Measurements from ENCODE around the gene LMX1B. TPM values are rescaled to one million over a fixed set of nuclear protein-coding genes. Genes with fewer than 3 reads are reported as not detected.

Gene LMX1B
- polyA plus RNA-seq, 3 donors: 16.0 to 18.1 (median 17.0) TPM

DNA sequence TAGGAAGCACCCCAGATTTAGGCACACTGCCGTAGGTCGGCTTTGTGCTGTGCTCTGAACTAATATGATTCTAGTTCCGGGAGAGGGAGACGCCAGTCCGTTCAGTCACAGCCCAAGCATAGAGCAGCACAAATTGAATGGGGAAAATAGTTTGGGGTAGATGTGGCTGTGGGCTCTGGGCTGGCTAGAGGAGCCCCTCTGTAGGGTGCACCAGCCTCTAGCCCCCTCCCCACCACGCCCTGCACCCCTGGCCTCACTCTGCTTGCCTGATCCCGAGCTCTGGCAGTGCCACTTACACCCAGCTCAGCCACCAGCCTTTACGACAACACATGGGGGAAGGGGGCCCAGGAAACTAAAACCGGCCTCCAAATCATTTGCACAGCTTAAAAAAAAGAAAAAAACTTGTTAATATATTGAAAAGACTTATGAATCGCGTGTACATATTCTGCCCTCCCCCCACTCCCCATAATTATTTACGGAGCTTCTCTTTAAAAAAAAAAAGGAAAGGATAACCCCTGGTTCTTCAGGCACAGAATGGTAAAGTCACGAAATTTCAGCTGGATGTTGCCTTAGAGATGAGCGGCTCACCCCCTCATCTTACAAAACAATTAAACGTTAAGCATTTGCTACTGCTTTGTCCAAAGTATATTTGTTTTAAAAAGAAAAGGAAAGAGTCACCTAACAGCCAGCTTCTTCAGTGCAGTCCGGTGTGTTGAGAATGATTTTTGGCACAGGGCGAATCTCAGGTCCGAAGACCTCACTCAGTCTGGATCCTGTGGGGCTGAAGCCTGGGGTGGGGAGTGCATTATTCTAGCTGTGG, 3.5 kb downstream of the LMX1B start:
- DNase-seq (ENCODE audit: low read depth in 3 of 3, low spot score in 2 of 3): no peak

DNA sequence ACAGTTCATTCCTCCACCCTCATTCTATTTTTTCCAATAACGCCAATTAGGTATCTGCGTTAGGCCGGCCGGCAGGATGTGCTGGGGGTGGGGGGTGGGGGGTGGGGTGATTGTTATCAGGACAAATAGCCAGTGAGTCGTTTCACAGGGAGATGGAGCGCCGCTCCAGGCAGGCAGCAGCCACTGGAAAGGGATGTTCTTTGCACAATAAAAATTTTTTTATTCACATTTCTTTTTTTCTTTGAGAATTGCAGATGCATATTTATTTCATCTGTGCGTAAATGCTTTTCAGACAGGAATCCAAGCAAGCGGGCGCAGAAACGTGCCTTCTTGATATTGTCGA, 4.1 kb downstream of the LMX1B start:
- no peak for DNase-seq (ENCODE audit: low read depth in 3 of 3, low spot score in 2 of 3)

DNA sequence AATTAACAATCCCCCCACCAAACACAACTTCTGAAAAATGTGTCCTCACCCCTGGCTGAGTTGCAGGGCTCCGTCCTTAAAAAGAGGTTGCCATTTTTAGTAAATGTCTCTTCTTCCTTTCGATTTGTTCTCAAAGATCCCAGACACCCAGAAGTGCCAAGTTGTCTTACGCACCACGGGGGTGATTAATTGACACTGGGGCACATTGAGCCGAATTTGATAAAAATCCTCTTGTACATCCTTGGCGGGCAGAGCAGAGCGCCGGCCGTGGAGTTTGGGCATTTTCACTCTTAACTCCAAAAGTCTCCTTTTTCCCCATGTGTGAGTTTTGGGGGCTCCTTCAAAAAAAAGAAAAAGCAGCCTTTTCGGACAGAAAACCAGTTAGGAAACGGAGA, 4.5 kb downstream of the LMX1B start:
- no peak for DNase-seq (ENCODE audit: low read depth in 3 of 3, low spot score in 2 of 3)

DNA sequence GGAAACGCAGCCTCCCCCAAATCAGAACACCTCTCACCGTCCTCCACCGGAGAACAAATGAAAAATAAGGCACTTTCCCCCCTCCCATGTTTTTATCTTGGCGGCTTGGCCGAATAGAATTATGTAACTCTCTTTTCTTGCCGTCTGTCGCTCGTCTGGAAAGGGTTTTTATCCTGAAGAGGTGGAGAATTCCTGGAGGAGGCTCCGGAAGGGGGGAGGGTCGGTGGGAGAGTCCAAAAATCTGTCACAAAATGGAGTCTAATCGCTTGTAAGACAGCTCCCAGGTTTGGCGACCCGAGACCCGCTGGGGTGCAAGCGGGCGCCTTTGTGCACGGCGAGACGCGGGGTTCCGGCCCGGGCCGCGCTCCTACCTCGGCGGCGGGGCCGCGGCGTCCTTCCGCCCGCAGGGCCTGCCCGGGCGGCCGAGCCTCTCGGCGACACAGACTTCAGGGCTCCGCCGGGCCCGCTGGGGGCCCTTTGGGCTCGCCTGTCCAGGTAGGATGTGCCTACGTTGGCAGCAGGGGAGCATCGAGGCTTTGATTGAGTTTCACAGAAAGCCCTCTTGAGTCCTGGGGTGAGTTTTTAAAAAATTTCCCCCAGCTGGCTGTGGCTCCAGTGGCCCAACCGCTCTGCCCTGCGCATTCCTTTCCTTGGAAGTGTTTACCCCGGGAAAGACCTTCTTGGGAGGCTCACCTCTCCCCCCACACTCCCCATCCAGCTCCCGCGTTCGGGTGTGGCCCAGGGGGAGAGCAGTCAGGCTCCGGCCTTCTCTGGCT, 5.0 kb downstream of the LMX1B start:
- DNase-seq (ENCODE audit: low read depth in 3 of 3, low spot score in 2 of 3): no peak

DNA sequence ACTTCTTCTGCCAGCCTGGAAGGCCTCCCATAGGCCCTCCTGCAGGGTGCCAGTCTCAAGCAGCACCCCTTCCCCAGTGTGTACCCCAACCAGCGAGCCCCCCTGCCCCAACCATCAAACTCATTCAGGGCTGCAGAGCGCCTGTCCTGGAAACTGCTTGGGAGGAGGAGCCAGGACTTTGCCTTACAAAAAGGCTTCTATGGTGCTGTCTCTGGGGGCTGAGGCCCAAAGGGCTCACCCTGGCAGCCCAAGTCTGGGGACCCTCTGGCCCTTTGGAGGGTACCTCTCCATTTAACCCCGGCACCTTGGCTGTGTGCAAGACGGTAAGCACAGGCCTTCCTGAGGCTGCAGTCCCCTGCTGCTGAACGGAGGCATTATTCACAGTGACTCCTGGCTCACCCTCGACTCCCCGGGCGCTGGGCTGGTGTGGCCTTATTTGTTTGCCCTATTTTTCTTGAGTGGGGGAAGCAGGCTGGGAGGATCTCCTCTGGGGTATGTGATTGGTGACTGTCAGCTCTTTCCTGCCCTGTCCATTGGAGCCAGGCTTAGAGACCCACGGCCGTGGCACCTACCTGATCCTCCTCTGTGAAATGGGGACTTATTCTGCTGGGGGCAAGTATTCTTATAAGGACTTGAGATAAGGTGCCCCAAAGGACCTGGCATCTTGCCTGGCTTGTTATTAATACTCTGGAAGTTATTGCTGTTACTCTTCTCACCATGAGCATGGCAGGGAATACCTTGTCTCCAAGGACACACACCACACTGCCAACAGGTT, 5.8 kb downstream of the LMX1B start:
- DNase-seq (ENCODE audit: low read depth in 3 of 3, low spot score in 2 of 3): no peak

DNA sequence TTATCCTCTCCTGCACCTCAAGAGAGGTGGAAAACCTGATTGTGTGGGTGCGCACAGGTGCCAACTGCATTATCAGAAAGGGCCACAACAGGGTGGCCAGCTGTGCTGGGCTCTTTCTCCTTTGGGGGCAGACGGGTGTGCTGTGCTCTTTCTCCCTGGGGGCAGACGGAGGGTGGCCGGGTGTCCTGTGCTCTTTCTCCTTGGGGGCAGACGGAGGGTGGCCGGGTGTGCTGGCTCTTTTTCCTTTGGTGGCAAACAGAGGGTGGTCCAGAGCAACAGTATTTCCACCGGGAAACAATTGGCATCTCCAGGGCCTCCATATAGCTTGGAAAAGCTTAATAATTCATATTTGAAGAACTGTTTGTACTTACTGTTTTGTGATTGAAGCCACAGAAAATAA, 6.8 kb downstream of the LMX1B start:
- DNase-seq (ENCODE audit: low read depth in 3 of 3, low spot score in 2 of 3): no peak

DNA sequence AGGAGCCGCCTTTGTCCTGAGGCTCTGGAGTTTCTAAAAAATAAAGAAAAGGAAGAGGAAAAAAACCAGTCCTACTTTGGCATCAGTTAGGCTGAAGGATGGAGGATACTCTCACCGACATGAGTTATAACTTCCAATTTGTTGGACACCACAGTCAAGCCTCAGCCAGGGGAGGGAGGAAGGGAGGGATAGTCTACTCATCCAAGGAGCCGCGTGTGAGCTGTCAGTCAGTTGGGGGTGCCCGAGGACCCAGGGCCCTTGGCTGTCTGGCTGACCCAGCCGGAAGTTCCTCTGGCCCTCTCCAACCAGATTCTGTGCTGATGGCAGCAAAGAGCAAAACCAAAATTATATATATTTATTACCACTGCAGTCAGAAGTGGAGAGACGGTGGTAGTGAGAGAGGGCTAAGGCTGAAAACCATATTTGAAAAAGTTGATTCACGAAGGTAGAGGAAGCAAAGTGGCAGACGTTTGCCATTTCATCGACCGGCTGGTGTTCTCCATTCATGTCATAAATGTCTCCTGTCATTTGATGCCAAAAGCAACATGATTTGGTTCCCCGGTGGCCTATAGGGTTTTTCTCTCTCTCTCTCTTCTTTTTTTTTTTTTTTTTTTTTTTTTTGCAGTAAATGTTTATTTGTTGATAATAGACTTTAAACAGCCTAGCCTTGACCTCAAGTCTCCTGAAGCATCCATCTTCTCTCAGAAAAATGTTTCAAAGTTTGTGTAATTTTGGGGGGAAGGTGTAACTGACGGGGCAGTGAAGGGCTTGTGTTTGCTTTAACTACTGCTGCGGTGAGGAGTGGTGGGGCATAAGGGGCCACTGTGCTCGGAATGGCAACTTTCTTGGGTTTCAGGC, 7.6 kb downstream of the LMX1B start:
- no peak for DNase-seq (ENCODE audit: low read depth in 3 of 3, low spot score in 2 of 3)

DNA sequence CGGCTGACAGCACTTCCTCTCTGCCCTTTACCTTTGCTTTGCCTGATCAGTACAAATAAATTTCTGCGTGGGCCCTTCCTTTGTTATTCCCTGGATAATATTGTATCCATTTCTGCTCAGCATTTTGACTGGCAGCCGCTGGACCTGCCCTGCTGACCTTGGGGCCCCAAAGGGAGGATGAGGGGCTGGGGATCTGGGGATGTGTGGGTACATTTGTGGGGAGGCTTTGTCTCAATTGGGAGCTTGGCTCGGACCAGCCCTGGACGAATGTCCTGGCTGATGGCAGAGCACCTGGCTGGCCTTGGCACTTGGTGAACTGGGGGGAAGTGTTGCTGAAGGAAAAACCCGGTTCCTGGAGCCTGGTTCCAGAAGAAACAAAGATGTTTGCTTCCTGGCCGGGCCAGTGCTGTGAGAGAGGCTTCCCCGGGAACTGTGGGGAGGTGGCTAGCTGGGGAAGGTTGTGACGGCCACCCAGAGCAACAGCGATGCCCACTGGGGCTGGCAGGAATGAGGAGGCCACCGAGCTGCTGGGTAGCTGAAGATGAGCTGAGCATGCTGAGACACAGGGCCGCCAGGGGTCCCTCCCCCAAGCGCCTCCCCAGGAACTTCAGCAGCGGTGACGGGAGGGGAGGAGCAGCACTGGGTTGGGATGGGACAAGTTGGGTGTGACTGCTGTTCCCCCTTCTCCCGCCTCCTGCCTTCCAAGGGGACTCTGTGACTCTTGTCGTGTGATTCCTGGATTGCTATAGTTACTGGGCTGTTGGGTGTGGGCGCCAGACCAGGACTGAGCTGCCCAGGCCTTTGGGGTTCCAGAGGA, 8.4 kb downstream of the LMX1B start:
- no peak for DNase-seq (ENCODE audit: low read depth in 3 of 3, low spot score in 2 of 3)

DNA sequence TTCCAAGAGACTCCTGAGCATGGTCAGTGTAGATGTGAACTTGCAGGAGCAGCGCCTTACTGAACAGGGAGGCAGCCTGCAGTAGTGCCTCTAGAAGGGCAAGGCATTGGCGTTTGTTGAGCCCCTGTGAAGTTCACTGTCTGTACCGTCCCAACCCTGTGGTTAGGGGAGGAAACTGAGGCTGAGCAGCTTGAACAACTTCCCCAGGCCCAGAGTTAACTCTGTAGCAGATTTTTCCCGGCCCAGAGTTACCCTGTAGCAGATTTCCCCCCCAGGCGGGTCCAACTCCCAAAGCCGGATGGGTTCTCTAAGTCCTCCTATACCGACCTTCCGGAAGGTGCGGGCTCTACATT, 9.6 kb downstream of the LMX1B start:
- DNase-seq (ENCODE audit: low read depth in 3 of 3, low spot score in 2 of 3): no peak

DNA sequence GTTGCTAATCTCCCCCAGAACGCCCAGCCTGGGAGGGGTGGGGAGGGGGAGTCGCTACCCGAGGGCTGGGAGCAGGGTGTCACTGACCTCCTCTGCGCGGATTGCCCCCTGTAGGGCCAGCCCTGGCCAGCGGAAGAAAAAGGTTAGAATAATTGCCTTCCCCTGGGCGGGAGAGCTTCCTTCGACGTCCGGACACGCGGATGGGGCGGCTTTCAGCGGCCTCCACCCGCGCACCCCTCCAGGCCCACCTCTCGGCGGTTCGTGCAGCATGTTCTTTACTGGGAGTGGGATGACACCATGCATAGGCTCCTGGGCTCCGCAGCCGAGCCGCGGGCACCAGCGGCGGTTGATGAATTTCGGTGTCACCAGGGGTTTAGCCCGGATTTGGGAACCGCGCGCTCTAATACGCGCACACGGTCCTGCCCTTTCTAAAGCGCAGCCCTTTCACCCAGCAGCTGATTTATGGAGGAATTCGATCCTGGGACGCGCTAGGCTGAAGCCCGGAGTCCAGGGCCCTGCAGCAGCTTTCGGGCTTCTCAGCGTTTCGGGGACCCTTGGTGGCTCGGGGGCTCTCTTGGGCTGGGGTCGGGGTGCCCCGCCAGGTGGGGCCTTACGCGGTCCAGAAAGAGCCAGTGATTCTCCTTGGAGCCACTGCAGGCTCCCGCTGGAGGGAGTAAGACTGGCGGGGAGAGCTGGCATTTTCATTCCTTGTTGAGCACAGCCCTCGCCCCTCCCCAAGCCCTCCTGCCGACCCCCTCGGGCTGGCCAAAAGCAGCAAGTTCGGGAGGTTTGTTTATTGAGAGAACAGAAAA, 10.1 kb downstream of the LMX1B start:
- no peak for DNase-seq (ENCODE audit: low read depth in 3 of 3, low spot score in 2 of 3)

DNA sequence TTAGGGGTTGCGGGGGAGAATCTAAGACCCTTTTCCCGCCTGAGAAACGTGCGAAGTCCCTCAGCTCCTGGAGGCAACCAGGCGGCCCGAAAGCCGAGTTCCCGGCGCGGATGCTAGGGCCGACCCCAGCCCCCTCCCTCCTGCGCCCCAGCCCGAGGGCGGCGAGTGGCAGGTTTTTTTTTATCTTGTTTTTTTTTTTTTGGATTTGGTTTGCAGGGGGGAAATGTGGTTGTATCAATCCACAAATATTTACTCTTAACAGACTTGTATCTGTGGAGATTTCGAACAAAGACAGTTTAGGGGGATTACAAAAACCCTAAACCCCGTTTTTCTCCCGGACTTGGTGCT, 10.7 kb downstream of the LMX1B start:
- DNase-seq (ENCODE audit: low read depth in 3 of 3, low spot score in 2 of 3): no peak

DNA sequence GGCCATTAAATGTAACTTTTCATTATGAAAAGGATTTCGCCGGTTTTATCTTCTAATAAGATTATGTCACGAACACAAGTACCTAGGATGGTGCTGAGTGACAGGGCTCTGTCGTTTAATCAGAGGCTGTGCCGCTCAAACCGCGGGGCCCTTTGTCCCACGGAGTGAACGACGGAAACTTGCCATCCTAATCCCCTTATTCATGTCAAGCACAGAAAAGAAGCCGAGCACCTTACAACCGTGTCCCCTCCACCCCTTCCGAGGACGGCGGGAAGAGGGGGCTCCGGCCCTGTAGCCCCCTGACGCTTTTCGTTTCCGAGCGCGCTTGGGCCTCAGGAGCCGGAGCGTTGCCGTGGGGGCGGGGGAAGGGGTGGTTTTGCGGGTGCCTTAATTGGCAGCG, 11.2 kb downstream of the LMX1B start:
- no peak for DNase-seq (ENCODE audit: low read depth in 3 of 3, low spot score in 2 of 3)

DNA sequence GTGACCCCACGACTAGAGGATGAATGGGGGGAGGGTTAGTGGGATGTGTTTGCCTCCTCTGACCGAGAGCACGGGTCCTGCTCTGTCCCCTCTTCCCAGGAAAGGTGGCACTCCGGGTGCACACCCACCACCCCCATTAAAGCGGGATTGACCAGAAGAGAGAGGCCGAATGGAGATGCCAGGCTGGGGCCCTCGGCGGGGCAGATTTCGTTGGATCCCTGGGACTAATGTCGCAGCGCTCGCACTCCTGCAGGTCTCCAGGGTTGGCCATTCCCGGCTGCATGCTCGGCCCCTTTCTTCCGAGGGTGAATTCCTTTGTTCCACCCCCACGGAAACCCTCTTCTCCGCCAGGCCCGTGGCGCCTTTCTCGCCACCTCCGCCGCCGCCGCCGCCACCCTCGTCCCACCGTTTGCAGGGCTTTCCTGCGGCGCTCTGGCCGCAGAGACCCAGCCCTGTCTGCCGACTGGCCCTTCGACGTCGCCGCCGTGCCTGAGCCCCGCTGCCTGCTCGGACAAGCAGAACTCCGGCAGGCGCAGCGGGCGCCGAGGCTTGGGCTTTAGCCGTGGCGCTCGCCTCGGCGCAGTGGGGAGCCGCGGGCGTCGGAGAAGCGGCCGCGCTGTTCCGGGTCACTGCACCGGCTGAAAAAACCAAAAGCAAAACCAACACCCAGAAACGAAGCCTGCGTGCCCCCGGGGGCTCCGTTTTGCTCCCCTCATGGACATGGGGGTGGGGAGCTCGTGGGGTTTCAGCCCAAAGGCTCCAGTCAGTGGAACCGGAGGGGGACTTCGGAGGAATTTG, 11.8 kb downstream of the LMX1B start:
- no peak for DNase-seq (ENCODE audit: low read depth in 3 of 3, low spot score in 2 of 3)

DNA sequence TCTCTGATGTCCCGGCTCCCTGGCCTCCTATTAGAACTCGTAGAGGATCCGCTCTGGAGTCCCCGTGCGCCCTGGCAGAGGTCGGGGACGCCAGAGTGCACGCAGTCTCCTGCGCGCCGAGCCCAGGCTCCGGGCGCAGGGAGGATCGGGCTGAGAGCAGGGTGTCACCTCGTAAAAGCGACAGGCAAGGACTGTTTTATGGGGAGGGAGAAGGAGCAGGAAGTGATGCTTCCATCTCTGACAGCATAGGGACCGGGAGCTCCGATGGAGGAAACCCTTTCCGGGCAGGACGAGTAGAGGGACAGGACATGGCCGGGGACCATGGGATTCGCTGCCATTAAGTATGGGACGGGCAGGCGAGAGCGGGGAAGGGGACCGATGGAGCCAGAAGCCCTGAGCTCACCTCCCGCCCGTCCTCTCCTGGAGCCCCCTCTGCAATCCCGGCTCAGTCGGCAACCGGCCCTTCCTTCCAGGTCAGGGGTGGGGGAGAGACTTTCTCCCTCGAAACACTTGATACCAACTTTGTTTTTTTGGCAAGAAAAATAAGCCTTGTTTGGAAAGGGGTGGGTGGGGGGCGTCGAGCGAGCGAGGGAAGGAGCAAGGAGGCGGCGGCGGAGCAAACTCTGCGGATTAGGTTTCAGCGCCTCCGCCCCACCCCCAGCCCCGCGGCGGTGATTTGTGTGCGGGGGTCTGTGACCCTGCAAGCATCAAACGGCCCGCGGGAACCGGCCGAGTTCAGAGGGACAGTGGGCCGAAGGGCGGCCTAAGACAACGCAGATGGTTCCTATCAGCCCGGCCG, 12.6 kb downstream of the LMX1B start:
- DNase-seq (ENCODE audit: low read depth in 3 of 3, low spot score in 2 of 3): no peak

DNA sequence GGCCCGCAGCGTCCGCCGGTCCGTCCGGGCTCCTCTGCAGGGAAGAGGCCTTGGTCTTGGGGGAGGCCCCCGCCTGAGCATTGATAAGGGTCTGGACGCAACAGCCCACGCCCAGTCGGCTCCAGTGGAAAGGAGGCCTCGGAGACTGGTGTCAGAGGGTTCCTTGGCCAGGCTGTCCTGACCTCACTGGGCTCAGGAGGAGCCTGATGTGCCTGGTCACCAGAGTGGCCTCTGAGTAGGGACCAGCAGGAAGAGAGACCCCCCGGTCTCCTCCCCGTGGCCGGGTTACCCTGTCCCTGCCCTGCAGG, 13.2 kb downstream of the LMX1B start:
- no peak for DNase-seq (ENCODE audit: low read depth in 3 of 3, low spot score in 2 of 3)

DNA sequence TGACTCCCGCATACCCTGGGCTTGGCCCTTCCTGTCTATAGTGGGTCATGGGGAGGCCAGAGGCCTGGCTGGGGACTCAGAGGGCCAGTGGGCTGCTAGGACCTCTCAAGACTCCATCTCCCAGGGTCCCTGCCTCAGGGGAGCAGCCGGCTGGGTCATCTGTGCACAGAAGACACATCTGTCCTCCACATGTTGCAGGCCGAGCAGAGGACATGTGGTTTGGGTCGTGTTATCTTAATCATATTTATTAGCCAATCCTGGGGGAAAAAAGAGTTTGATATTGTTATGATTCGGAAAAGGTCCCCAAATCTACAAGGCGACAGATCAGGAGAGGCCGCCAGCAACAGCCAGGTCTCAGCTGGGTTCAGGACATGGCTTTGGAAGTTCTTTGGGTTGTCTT, 14.4 kb downstream of the LMX1B start:
- DNase-seq (ENCODE audit: low read depth in 3 of 3, low spot score in 2 of 3): no peak

DNA sequence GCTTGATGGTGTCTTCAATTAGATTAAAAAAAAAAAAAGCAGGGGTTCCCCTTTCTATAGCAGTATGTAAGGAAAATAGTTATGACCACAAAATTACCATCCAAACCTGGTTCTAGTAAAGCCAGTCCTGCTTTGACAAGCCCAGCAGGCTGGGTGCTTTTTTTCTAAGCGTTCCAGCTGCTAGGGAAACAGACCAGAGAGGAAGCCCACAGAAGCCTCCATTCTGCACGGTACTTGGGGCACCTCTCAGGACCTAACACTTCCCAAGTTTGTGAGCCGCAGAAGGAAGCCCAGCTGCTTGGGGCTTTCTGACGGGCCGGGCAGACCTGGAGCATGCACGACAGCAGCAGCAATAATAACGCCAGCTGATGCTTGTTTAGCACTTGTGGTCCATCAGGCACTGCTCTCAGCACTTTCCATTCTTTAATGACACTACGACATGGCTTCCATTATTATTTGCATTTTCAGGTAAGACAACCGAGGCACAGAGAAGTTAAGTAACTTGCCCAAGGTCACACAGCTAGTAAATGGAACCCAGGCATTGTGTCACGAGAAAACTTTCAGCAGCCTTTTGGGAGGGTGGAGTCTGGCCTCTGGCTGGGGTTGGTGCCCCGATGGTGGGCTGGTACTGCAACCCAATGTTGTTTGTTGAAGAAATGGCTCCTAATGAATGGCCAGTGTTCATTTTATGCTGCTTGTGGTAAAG, 15.4 kb downstream of the LMX1B start:
- DNase-seq (ENCODE audit: low read depth in 3 of 3, low spot score in 2 of 3): no peak
